LNCaP clone FGC (cell line): ENCODE data around the gene HELQ.

Source experiments
- DNase-seq: peaks from one replicate; pipeline ENCODE4 v3.0.0-alpha.2; 2011; ENCODE audit warnings: low read depth
- H3K4me3 ChIP-seq: 2 replicates; pipeline ENCODE4 v1.5.1; 2011; ENCODE audit warnings: mild to moderate bottlenecking, low read depth, low read length, control low read depth
- CTCF ChIP-seq: IDR thresholded peaks from 2 replicates; pipeline ENCODE4 v1.5.1; 2012; ENCODE audit warnings: mild to moderate bottlenecking; ENCODE audit not compliant: control insufficient read depth, insufficient read depth; ENCODE audit errors: extremely low read depth

Gene HELQ

DNA sequence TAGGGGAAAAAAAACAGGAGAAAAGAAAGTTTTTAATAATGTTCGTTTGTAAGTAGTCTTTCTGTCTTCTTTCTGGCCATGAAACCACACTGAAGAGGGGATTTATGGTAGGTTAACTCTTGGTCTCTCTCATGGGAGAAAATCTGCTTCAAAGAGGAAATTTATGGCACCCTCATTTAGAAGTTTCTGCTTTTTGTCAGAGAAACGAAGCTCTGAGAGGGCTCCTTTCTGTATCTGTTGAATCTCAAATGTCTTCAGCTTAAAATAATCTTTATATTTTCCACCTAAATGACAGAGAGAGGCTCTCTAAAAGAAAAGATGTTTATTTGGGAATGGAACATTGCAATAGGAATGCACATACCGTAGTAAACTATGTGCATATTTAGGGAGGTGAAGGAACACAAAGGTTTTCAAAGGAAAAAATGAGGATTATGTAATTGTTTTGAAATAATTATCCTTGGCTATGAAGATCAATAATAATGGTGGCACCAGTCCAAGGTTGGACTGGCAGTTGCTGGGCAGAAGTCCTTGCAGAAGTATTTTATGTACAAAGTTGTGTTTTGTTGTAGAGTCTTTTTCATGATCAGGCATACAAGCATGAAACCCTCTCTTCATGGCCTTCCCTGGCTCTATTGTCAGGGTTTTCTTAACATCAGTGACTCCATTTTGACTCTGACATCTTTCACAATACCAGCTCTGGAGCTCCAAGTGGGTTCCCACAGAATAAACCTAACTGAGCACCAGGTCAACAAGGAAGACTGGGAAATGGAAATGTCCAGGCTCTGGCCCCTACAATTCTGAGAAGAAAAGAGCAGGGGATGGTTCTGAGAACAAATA is 67.9 kb downstream of the HELQ start:
- DNase-seq = no peak
- no peak for TF ChIP-seq CTCF
- H3K4me3 ChIP-seq = no peak overlapping the region

DNA sequence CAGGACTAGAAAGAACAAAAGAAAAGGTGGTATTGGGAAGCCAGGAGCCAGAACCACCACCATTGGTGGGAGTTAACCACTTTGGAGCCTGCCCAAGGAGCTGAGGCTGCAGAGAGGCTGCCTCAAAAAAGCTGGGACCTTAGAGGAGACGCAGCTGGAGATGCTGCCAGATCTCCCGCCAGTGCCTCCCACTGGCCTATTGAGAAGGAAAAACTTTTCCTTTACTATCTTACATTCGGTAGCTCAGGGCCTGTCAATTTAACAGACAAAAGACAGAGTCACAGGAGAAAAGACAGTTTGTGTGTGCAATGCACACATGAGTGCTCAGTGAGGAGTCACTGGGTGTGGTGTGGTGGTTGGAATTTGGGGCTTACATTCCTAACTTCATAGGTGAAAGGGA is 68.6 kb downstream of the HELQ start:
- DNase-seq = no peak
- no peak for TF ChIP-seq CTCF
- H3K4me3 ChIP-seq = no peak overlapping the region

GRCh38 chr4:83382850-83383249 is 72.8 kb downstream of the HELQ start:
- DNase-seq = no peak
- H3K4me3 ChIP-seq = no peak overlapping the region
- TF ChIP-seq CTCF = no peak

DNA sequence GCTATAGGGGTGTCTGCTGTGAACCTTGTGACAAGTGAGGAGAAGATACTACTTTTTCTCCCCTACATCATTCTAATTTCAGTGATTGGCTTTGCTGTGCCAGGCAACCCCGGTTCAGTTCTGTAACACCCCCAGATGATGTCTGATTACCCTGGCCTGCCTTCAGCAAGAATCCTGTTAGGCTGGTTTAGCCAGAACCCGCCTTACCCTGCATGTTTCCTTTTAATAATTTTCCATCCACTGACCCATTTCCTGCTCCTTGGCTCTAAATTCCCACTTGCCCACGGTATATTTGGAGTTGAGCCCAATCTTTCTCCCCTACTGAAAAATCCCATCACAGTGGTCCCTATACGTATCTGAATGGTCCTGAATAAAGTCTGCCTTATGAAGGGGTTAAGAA is 74.5 kb downstream of the HELQ start:
- no peak for DNase-seq
- H3K4me3 ChIP-seq = no peak overlapping the region
- TF ChIP-seq CTCF = no peak

- no peak for DNase-seq
- TF ChIP-seq CTCF = no peak
- no peak overlapping the region for H3K4me3 ChIP-seq
These were observed 77.2 kb downstream of the HELQ start for GRCh38 chr4:83378419-83378818.

- DNase-seq = no peak
- H3K4me3 ChIP-seq = no peak overlapping the region
- TF ChIP-seq CTCF = no peak
These were observed 82.7 kb downstream of the HELQ start for GRCh38 chr4:83372931-83373330.

DNA sequence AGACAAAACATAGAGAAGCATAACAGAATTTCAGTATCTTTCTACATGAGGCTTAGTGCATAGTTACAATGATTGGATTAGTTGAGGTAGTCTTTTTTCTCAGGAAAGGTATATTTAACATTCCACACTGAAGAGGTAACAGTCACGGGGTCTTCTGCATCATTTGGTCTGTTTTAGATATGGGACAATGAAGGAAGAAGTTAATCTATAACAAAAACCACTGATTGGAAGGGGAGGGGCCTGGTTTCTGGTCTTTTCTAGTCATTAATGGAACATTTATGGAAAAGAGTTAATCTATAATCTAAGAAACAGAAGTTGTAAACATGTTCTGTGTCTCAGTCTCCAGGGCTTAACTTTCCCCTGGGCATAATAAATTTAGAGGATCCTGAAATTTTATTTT is 83.7 kb downstream of the HELQ start:
- H3K4me3 ChIP-seq = no peak overlapping the region
- TF ChIP-seq CTCF = no peak
- DNase-seq = no peak
